ENCODE measurements around the gene REEP2.

The REEP2 gene

DNA sequence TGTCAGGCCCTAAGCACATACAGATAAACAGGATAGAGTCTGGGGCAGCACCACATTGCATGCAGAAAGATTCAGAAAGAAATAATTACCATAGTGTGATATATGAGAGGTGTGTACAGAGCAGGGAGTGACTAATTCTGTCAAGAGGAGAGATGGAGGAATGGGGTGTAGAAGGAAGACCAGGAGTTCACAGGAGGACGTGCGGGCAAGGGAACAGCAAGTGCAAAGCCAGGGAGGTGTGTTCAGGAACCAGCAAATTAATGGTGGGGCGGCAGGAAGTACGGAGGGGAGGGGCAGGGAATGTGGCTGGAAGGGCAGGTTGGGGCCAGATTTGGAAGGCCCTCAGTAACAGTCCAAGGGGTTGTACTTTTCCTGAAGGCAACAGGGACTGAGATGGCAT is 43.8 kb downstream of the REEP2 start:
- TF ChIP-seq, protein P1, sequence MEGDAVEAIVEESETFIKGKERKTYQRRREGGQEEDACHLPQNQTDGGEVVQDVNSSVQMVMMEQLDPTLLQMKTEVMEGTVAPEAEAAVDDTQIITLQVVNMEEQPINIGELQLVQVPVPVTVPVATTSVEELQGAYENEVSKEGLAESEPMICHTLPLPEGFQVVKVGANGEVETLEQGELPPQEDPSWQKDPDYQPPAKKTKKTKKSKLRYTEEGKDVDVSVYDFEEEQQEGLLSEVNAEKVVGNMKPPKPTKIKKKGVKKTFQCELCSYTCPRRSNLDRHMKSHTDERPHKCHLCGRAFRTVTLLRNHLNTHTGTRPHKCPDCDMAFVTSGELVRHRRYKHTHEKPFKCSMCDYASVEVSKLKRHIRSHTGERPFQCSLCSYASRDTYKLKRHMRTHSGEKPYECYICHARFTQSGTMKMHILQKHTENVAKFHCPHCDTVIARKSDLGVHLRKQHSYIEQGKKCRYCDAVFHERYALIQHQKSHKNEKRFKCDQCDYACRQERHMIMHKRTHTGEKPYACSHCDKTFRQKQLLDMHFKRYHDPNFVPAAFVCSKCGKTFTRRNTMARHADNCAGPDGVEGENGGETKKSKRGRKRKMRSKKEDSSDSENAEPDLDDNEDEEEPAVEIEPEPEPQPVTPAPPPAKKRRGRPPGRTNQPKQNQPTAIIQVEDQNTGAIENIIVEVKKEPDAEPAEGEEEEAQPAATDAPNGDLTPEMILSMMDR (IDR thresholded peaks at IDR 0.05) = no peak
- H3K4me1 ChIP-seq = no peaks in the 10 kb centered on the region
- intact Hi-C loops (cut with DNase I; ENCODE audit: low total_unique reads) = no loop called here
- H3K4me3 ChIP-seq = no peak overlapping the region
- no peak overlapping the region for H3K27ac ChIP-seq
- H3K36me3 ChIP-seq = no peaks in the 10 kb centered on the region
- H3K9me3 ChIP-seq = no peaks in the 10 kb centered on the region
- DNase-seq = no peak
- no peaks in the 10 kb centered on the region for H3K27me3 ChIP-seq

DNA sequence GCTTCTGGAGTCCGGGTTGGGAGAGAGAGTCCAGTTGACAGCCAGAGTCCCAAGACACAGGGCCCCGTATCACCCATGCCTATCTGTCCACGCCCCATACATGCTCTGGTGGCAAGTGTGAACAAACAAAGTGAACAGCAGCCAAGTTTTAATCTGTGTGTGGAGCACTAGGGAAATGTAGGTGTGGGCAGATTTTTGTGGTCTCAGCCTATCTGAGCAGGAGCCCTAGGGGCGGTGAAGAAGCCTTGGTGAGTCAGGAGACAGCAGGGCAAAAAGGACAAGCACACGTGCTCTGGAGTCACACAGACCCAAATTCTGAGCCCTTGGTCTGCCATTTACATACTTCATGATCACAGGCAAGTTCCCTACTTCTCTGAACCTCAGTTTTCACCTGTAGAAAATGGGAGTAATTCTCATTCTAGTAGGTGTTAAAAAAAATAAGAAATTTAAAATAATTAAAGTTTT is 49.7 kb downstream of the REEP2 start:
- Histone ChIP-seq H3K27ac (no peak overlapping the region), H3K4me3 (no peak overlapping the region), H3K4me1 (peaks cover 0 to 39% (median 31%) of the 10 kb centered on the region in 4 donors), H3K27me3 (peaks cover 0 to 36% of the 10 kb centered on the region in 2 donors), H3K36me3 (no peaks in the 10 kb centered on the region), H3K9me3 (no peaks in the 10 kb centered on the region)
- intact Hi-C loops (cut with DNase I; ENCODE audit: low total_unique reads) = no loop called here
- TF ChIP-seq, protein P1 (IDR thresholded peaks at IDR 0.05) = no peak
- no peak for DNase-seq

DNA sequence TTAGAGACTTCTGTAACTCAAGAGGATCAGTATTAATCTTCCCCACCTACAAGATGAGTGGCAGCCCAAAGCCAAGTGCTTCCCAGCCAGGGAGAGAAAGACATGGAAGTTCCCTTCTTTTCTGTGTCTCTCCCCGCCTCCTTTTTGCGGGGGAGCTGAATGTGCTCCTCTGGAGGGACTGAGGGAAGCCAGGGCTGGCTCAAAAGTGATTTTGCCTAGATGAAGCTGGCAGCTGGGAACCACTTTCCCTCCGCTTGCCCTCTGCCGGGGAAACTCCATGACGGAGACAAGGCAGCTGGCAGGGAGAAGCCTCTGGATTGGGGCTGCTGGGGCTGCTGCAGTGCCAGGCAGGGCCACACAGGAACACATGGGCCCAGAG is 50.8 kb downstream of the REEP2 start:
- H3K4me1 ChIP-seq = peaks cover 0 to 40% (median 31%) of the 10 kb centered on the region in 4 donors

DNA sequence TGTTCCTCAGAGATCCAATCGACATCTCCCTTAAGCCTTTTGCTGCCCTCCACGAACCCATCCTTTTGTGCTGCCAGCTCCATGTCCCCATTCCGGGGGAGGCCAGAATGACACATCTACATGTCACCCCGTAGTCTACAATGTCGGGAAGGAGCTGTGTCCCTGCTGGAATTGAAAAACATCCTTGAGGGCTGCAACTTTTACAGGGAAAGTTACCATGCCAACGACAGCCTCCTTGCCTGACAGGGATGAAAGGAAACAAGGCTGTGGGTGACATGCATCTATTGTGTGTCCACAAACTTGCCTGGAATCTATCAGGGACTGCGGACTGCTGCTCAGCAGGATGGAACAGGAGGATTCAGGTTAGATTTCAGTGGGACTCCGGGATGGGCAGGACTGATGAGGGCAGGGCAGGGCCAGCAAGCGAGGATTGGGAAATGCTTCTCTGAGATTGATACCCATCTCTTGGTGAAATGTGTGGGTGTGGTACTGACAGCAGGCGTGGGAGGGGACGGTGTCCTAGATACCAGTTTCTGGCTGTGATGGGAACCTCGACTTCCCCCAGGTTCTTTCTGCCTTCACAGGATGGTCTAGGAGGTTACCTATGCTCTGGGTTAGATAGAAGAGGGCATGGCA is 51.9 kb downstream of the REEP2 start:
- Histone ChIP-seq H3K4me3 (no peak overlapping the region), H3K4me1 (peaks cover 0 to 40% (median 31%) of the 10 kb centered on the region in 4 donors), H3K27ac (no peak overlapping the region), H3K9me3 (no peaks in the 10 kb centered on the region), H3K36me3 (no peaks in the 10 kb centered on the region), H3K27me3 (peaks cover 0 to 36% of the 10 kb centered on the region in 2 donors)
- no peak for DNase-seq
- intact Hi-C loops (cut with DNase I; ENCODE audit: low total_unique reads) = no loop called here
- TF ChIP-seq, protein P1 (IDR thresholded peaks at IDR 0.05) = no peak

More for the DNA sequence above, 50.8 kb downstream of the REEP2 start:
- Histone ChIP-seq H3K36me3 (no peaks in the 10 kb centered on the region), H3K27ac (no peak overlapping the region), H3K9me3 (no peaks in the 10 kb centered on the region), H3K27me3 (peaks cover 0 to 36% of the 10 kb centered on the region in 2 donors), H3K4me3 (no peak overlapping the region)
- TF ChIP-seq, protein P1 (IDR thresholded peaks at IDR 0.05) = no peak
- peak in 1 of 2 donors; percentile 72 for DNase-seq
- intact Hi-C loops (cut with DNase I; ENCODE audit: low total_unique reads) = no loop called here

DNA sequence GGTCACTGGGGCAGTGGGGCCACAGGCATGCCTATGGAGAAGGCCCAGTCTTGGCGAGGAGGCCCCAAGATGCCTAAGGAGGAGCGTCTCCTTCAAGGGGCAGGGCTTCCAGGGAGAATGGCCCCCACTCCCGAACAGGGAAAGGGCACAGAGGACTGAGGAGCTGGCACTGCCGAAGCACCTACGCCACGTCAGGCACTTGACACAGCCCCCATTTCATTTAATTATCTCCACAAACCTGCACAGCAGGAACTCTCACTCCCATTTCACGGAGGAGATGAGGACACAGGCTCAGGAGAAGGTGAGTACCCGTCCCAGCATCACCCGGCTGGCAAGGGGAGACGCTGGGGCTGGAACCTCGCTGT is 52.4 kb downstream of the REEP2 start:
- H3K9me3 ChIP-seq = no peaks in the 10 kb centered on the region
- TF ChIP-seq, protein P1 (IDR thresholded peaks at IDR 0.05) = no peak
- peak overlapping the region; percentile 51 to 64 for H3K4me3 ChIP-seq
- intact Hi-C loops (cut with DNase I; ENCODE audit: low total_unique reads) = no loop called here
- peak overlapping the region in 1 of 2 donors; percentile 21 for H3K27ac ChIP-seq
- no peak for DNase-seq
- peaks cover 0 to 40% (median 31%) of the 10 kb centered on the region in 4 donors for H3K4me1 ChIP-seq
- peaks cover 0 to 36% of the 10 kb centered on the region in 2 donors for H3K27me3 ChIP-seq
- H3K36me3 ChIP-seq = no peaks in the 10 kb centered on the region
